ENCODE data around the gene NCL.
A peak's percentile ranks its signal among the peaks of the same experiment; 100 is the strongest.
"Not testable (repeated sequence)": the region's sequence is repeated elsewhere in the genome, so short reads cannot be mapped to it uniquely, and the experiment has no call there.

NCL gene

GRCh38 chr2:231429901-231430300, 34.4 kb downstream of the NCL start:
- DNase-seq: no peak

GRCh38 chr2:231429152-231429551, 35.1 kb downstream of the NCL start:
- DNase-seq: no peak

GRCh38 chr2:231427116-231427515, 37.2 kb downstream of the NCL start:
- DNase-seq: no peak

- DNase-seq: no peak
These were observed 38.2 kb downstream of the NCL start for GRCh38 chr2:231425811-231426703.

GRCh38 chr2:231425291-231425810, 38.9 kb downstream of the NCL start:
- DNase-seq: no peak

- no peak for DNase-seq
These were observed 41.1 kb downstream of the NCL start for GRCh38 chr2:231423176-231423575.

GRCh38 chr2:231422056-231422455, 42.2 kb downstream of the NCL start:
- no peak for DNase-seq

GRCh38 chr2:231421051-231421580, 43.2 kb downstream of the NCL start:
- no peak for DNase-seq

GRCh38 chr2:231418820-231419640, 45.3 kb downstream of the NCL start:
- DNase-seq: no peak

- no peak for DNase-seq
These were observed 49.3 kb downstream of the NCL start for GRCh38 chr2:231415029-231415428.

- DNase-seq: no peak
These were observed 50.3 kb downstream of the NCL start for GRCh38 chr2:231413921-231414476.

- DNase-seq: no peak
These were observed 50.8 kb downstream of the NCL start for GRCh38 chr2:231413456-231413855.

GRCh38 chr2:231412618-231412963, 51.7 kb downstream of the NCL start:
- no peak for DNase-seq

- DNase-seq: peak; percentile 57
These were observed 52.3 kb downstream of the NCL start for GRCh38 chr2:231411831-231412617.

- DNase-seq: no peak
These were observed 53.0 kb downstream of the NCL start for GRCh38 chr2:231411237-231411636.

GRCh38 chr2:231410293-231411004, 53.8 kb downstream of the NCL start:
- no peak for DNase-seq

- no peak for DNase-seq
These were observed 54.5 kb downstream of the NCL start for GRCh38 chr2:231409776-231410175.

GRCh38 chr2:231408304-231408703, 56.0 kb downstream of the NCL start:
- DNase-seq: not testable (repeated sequence)

- DNase-seq: not testable (repeated sequence)
These were observed 56.6 kb downstream of the NCL start for GRCh38 chr2:231407686-231408085.

GRCh38 chr2:231405601-231406367, 58.5 kb downstream of the NCL start:
- not testable (repeated sequence) for DNase-seq

- DNase-seq: not testable (repeated sequence)
These were observed 60.1 kb downstream of the NCL start for GRCh38 chr2:231404183-231404578.

Data from NCI-H2171 treated with DMSO at 0.1 percent for 48 hours (cell line).